Activated CD8-positive, alpha-beta memory T cell treated with anti-CD3 and anti-CD28 coated beads for 24 hours (primary cell): ENCODE results near the gene ZIK1.
A peak's percentile ranks its signal among the peaks of the same experiment; 100 is the strongest.

Source experiments
- DNase-seq: peaks from one replicate; pipeline ENCODE4 v3.0.0-alpha.2; 2020

ZIK1 gene

DNA sequence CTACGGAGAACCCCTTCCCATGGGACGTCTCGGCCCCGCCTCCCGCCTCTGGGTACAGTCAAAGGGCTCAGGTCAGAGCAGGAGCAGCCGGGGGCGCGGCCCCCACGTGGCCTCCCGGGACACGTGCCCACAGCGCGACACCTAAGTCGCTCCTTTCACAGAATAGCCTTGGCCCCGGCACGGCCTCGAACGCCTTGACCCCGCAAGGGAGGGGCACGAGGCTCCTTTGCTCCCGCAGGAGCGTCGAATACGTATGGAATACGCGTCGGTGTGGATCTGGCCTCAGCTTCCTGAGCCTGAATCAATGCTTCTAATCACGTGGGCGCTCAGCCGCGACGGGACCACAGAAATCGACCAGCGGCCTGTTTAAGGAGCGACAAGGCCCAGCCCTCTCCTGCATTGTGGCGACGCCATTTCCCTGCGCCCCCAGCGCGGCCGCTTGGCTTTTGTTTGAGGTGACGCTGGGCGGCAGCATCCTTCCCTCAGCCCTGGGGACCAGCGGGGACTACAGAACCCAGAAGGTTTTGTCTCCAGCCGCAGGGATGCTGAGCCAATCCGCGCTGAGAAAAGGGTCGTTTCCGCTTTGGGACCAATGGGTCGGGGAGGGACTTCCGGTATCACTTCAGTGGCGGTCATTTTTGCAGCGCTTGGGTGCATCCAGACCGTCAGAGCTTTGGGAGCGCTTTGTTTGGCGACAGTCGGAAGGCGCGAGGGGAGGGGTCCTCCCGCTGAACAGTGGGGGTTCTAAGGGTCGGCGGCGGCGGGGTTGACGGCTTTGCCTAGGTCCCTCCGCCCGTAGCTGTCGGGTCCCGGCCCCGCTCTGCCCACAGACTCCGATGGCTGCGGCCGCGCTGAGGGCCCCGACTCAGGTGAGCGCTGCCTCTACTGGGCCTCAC is at the start of gene ZIK1:
ZIK1 (plus strand) TSS at position 625 of the 896 bp plus-strand sequence; CDS start at position 837, 212 bp downstream.
- DNase-seq: peak; percentile 91

GRCh38 chr19:57537953-57538547 is 45.9 kb upstream of the ZIK1 start:
- DNase-seq: no peak

GRCh38 chr19:57546513-57546912 is 37.4 kb upstream of the ZIK1 start:
- DNase-seq: no peak

- DNase-seq: no peak
These were observed 31.5 kb upstream of the ZIK1 start for GRCh38 chr19:57552432-57552831.

DNA sequence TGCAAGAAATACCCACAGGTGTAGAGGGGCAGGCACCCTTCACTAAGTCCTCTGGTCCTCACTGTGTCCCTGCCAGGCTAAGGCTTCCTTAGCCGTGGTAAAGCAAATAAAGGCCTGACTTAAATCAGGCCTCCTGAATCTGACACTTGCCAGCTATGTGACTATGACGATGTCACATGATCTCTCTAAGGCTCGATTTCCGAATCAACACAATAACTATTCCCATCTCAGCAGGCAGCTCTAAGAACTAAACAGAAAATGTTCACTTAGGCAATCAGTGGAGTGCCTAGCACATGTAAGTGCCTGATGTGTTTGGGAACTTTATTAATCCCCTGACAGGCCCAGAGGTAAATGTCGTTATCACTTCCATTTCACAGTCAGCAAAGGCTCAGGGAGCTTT is 26.3 kb upstream of the ZIK1 start:
- DNase-seq: no peak

GRCh38 chr19:57558525-57558924 is 25.4 kb upstream of the ZIK1 start:
- DNase-seq: no peak

- DNase-seq: no peak
These were observed 24.9 kb upstream of the ZIK1 start for GRCh38 chr19:57559008-57559403.

DNA sequence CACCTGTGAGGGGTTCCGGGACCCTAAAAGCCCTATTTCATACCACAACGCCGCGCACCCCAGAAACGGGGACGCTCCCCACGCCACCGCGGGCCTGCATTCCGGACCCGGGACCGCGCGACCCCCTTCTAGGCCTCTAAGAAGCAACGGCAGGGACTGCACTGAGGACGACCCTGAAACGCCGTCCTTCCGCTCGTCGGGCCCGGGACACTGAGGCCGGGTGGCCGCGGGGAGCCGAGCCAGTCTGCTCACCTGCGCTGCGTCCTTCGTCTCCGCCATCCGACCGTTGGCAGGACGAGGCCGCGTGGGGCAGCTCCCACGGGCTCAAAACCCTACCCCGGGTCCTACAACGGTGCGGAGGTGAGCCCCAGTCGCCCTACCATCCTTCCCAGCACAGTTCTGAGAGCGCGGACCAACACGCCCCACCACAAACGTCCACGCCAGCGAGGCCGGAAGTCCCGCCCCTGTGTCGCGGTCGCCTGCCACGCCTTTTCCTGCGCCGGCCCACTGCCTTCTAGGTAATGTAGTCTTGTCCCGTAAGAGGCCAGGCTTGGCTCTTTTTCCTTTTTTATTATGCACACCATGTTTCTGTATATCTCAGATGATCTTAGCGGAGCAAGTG is 24.4 kb upstream of the ZIK1 start, which contains the start of gene ZNF550:
ZNF550 (minus strand) TSS at position 460 of the 622 bp plus-strand sequence; CDS start at position 279, 181 bp downstream.
- DNase-seq: peak; percentile 94

DNA sequence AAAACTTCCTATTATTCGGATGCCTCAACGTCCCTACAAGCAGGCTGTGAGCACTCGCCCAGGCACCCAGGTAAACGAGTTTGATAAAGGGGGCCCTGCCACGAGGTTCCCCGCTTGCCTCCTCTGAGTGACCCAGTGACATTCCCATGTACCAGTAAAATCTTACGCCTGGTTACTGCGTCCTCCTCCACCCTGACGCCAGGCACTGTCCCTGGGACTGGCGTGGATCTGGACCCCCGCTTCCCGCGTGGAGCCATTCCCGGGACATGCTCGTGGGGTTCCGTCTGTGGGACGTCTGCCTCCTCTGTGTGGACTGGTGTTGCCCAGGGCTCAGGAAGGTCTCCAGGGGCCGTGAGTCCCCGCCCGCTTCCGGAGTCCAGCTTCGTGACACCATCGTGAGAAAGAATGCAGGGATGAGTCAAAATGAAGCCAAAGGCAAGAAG is 23.9 kb upstream of the ZIK1 start:
- no peak for DNase-seq

GRCh38 chr19:57563547-57563946 is 20.4 kb upstream of the ZIK1 start:
- DNase-seq: no peak

DNA sequence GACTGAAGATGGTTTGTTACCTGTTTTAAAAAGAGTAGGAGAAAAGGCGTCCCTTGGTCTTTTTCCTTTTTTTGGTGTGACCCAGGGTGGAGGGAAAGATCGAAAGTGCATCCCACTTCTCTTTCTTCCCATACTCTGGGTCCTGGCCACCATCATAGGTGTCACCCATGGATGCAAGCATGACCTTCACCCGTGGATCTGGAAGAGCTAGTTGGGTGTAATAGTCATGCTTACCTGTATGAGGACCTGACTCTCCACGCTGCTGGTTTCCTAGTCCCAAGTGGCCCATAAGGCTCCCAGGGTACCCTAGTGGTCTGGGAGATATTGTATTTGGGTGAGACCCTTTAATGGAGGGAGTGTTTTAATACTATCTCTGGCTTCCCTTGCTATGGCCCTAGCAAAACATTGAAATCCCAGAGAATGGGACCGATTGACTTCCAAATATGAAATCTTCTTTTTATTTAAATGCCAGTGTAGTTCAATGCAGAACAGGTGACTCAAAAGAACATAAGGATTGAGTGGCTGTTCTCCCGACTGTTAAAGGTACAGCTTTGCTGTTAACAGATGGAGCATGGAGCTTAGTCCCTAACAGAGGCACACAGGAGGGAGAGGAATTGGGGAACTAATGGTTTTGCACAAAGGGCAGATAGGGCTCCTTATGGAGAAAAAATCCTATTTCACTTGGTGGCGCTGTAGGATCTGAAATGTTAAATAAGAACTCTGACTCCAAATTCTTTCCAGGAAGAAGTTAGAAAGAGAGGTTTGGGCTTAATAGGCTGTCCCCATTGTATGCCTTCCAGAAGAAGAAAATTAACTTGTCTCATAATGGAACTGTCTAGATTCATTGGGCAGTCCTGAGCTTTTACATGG is 17.3 kb upstream of the ZIK1 start:
- peak; percentile 5 for DNase-seq

DNA sequence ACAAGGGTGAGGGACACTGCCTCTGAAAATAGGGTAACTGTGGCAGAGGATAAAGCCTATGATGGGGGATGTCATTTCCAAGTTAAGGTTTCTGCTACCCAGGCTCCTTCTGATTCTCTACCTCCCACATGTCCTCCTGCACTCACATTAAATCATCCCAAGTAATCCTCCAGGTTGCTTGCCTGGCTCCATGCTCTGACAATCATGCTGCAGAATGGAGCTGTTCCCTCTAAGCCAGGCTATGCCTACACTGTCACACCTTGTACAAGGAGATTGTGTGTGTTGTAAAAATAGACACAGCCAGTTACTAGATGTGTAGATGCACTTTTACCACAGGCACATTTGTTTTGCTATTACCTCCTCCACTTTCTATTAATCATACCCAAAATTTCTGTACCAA is 13.2 kb upstream of the ZIK1 start:
- no peak for DNase-seq

DNA sequence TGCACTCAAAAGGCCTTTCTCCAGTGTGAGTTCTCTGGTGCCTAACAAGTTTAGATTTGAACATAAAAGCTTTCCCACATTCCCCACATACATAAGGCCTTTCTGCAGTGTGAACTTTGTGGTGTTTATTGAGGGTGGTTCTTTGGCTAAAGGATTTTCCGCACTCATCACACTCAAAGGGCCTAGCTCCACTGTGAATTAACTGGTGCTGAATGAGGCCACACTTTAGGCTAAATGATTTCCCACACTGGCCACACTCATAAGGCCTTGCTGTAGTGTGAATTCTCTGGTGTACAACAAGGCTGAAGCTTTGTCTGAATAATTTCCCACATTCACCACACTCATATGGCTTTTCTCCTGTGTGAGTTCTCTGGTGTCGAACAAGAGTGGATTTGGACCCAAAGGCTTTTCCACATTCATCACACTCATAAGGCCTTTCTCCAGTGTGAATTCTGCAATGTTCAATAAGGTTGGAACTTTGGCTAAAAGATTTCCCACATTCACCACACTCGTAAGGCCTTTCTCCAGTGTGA is 11.5 kb upstream of the ZIK1 start:
- DNase-seq: no peak

DNA sequence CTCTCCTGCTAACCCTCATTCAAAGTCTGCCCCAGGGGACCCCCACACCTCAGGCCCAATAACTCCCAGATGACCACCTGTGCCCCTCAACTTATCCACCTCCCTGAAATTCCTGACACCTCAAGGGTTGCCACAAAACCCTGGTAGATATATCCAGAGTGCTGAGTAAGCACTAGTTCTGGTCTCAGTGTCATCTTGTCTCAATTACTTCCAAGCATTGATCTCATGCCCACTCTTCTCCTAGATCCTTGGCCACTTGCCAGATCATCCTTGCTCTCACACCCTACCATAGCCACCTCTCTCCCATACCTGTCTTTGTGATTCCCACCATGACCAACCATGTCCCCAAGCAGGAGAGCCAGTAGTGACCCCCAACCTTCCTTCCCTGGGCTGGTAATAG is 7.3 kb upstream of the ZIK1 start:
- no peak for DNase-seq

GRCh38 chr19:57578487-57579205 is 5.3 kb upstream of the ZIK1 start, which contains the start of gene ZNF416:
Gene ZNF416 (minus strand): TSS chr19:57578911. CDS start chr19:57578704, 207 bp downstream.
- DNase-seq: peak; percentile 94

DNA sequence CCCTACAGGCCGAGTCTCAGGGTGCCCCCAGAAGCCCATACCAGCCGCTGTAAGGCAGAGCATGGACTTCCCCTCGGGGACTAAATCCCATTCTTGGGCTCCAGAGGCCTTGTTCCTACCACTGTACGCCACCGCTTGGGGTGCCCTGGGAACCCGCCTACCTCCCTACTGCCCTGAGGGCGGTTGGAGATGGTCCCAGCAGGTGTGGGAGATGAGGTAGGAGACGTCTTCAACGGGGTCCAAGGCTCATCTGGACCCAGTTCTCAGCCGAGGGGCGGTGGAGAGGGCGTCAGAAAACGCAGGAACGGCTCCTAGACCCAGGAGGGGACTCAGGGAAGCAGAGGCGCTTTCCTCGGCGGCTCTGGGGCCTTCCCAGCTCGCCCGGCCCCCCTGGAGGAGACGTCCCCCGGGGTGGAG is 833 bp upstream of the ZIK1 start:
- DNase-seq: no peak

GRCh38 chr19:57587529-57587928 is 3.6 kb downstream of the ZIK1 start:
- DNase-seq: no peak

DNA sequence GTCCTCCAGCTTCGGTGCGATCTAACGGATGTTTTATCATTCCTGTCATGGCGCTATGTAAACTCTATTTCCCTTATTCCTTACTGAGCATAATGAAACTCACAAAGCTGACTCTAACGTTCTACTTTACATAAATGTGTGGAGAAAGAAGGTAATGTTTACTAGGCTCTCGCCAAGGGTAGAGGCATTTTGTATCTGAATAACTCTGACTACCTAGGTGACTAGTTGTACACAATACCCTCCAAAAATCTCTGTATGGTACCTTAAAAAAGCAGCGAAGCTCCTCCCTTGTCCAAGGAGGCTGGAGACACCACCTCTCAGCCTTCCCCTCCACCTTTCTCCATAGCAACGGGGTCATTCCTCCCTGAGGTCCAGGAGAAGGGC is 15.4 kb downstream of the ZIK1 start:
- DNase-seq: no peak

GRCh38 chr19:57599761-57600383 is 15.9 kb downstream of the ZIK1 start, which contains the start of gene ZNF530:
Gene ZNF530 (plus strand): TSS chr19:57599885. CDS start chr19:57604346, 4,461 bp downstream.
- DNase-seq: peak; percentile 95

DNA sequence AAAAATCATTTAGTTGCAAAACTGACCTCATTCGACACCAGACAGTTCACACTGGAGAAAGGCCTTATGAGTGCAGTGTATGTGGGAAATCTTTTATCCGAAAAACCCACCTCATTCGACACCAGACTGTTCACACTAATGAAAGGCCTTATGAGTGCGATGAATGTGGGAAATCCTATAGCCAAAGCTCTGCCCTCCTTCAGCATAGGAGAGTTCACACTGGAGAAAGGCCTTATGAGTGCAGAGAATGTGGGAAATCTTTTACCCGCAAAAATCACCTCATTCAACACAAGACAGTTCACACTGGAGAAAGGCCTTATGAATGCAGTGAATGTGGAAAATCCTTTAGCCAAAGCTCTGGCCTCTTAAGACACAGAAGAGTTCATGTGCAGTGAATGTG is 23.0 kb downstream of the ZIK1 start:
- DNase-seq: no peak

DNA sequence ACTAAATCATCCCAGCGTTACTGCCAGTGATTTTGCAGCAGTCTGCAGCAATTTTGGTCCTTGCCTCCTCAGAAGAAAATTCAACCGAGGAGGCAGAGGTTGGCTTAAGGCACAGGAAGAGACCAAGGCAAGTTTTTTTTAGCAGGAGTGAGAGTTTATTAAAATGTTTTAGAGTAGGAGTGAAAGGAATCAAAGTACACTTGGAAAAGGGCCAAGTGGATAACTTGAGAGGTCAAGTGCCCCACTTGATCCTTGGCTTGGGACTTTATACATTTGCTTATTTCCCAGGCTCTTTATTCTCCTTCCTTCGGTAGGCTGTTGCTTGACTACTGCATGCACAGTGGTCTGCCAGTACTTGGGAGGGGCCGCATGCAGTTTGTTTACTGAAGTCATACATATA is 27.2 kb downstream of the ZIK1 start:
- no peak for DNase-seq
